Adrenal gland (tissue), 12 donors: ENCODE data around the gene ZNF593OS. TPM values are rescaled to one million over a fixed set of nuclear protein-coding genes. Genes with fewer than 3 reads are reported as not detected.

Source experiments
- DNase-seq, 7 donors: peaks; one replicate each; pipeline ENCODE4 v3.0.0-alpha.2; 2019 to 2020
- H3K27ac ChIP-seq, 5 donors: fragments of 200-600 bp; sonication (generic) in 4 of 5; 1 replicate in 3 of 5; 2 replicates in 2 of 5; pipeline versions ENCODE4 v1.5.1 to v1.8.0; 2016 to 2020; ENCODE audit warnings: mild to moderate bottlenecking in 1 of 5
- H3K27me3 ChIP-seq: fragments of 200-600 bp; 2 replicates; pipeline ENCODE4 v1.8.0; 2021
- H3K36me3 ChIP-seq, 2 donors: fragments of 200-600 bp; replicated peaks in 1 of 2; 1 replicate in 1 of 2; 2 replicates in 1 of 2; pipeline versions ENCODE4 v1.5.1 to v1.8.0; 2018 to 2022
- H3K4me1 ChIP-seq, 2 donors: fragments of 200-600 bp; replicated peaks in 1 of 2; 1 replicate in 1 of 2; 2 replicates in 1 of 2; pipeline versions ENCODE4 v1.5.1 to v1.8.0; 2018 to 2021
- H3K4me3 ChIP-seq, 4 donors: fragments of 200-600 bp; sonication (generic) in 3 of 4; one replicate each; pipeline ENCODE4 v1.5.1; 2016 to 2018
- H3K9me3 ChIP-seq, 3 donors: fragments of 200-600 bp; sonication (generic) in 1 of 3; replicated peaks in 1 of 3; 1 replicate in 2 of 3; 2 replicates in 1 of 3; pipeline versions ENCODE4 v1.5.1 to v1.8.0; 2016 to 2021
- POLR2A ChIP-seq, 2 donors: fragments of 450-650 bp; IDR thresholded peaks; one replicate each; pipeline ENCODE4 v1.6.1; 2017; ENCODE audit warnings: antibody characterized with exemption in 2 of 2, mild to moderate bottlenecking in 2 of 2, moderate library complexity in 1 of 2
- WGBS, 4 donors: extraction: QIAGEN DNeasy Blood & Tissue Kit in 2 of 4; methylation state at CpG; one replicate each; pipeline versions ENCODE4 v1.1.5 to v1.1.7; 2013 to 2017; 5-methylcytosine and 5-hydroxymethylcytosine counted together
- intact Hi-C, 2 donors: fragments of 100-400 bp; cut with DNase I; formaldehyde crosslinking; loops; one replicate each; pipeline versions ENCODE4 v1.14.1 to v1.15.0; 2022 to 2023
- polyA plus RNA-seq, 3 donors: library from polyadenylated mRNA; stranded (reverse); fragments of 200-250 nt in 2 of 3; fragments of 350-450 nt in 1 of 3; fragmentation: Illumina TruSeq in 1 of 3; extraction: RNeasy Lipid Tissue Mini Kit (QIAGEN cat#74804) in 1 of 3; gene quantifications; one replicate each; pipeline ENCODE4 v1.2.3, GENCODE V29; 2013 to 2014
- total RNA-seq, 9 donors: library from RNA; depleted of rRNA in 4 of 9; stranded (reverse); fragments of >200 nt in 4 of 9; fragments of 120-200 nt in 1 of 9; fragmentation: NEBNext Ultra II Directional in 1 of 9; extraction: Animal tissue kit (Norgen Biotek cat#: 25700) in 1 of 9; gene quantifications; one replicate each; pipeline versions ENCODE4 v1.1.0 to v1.2.4, GENCODE V29; 2013 to 2023
- TF ChIP-seq, protein P1 (sequence below), 6 experiments: fragments of 450-650 bp in 4 of 6; fragments of 200-600 bp in 2 of 6; sonication (generic) in 1 of 6; IDR thresholded peaks; 1 replicate in 5 of 6; 2 replicates in 1 of 6; pipeline versions ENCODE4 v1.5.1 to v1.8.0; 2016 to 2021; ENCODE audit warnings: antibody characterized with exemption in 6 of 6, mild to moderate bottlenecking in 2 of 6, moderate library complexity in 1 of 6
- donor health status: healthy with polysubstance abuse.
- donor health status: Bipolar disorder and iron deficiency.
- donor health status: DM: yes; HTN: yes; CAD: no.
- donor health status: DM: no; HTN: no; CAD: no.
- donor health status: DM: no; HTN: no; CAD: no.
- donor health status: DM: yes; HTN: yes; CAD: no.

Gene ZNF593OS
- total and polyA plus RNA-seq, 12 donors: 0.18 to 0.88 TPM; not detected in 10

DNA sequence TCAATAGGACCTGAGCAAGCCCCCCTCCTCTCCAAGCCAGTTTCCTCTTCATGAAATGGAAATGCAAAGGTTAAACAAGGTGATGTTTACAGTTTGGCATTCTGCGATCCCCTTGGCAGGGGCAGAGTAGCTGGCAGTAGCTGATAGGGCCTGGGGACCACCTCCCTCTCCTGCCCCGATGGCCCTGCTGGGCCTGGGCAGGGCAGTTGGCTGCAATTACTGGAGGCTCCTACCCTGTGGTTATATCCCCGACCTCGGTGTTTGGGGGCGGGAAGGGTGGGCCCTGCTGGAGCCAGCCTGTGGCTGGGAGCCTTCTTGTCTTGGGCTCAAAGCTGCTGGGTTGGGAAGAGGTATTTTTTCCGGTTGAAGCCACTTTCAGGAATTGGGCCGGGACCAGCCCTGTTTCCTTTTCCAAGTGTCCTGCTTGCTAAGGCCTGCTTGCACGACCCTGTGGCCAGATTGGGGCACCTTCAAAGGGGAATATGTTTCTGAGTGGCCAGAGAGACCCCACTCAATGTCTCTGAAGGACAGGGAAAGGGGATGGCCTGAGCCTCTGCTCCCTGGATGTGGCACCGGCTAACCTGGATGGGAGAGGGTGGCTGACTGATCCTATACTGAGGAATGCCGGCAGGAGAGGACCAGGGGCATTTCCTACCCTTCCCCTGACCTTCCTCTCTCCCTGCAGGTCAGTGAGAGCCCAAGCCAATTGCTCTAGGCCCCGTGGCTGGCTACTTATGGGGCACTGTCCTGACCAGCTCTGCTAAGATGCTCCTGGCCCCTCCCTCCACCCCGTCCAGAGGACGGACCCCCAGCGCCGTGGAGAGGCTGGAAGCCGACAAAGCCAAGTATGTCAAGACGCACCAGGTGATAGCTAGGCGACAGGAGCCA, 10.9 kb downstream of the ZNF593OS start:
- Histone ChIP-seq H3K27me3 (peaks cover 21% of the 10 kb centered on the region), H3K9me3 (no peaks in the 10 kb centered on the region), H3K4me1 (peaks cover 10 to 15% of the 10 kb centered on the region in 2 donors), H3K4me3 (peak overlapping the region in 1 of 4 donors; percentile 61), H3K27ac (peak overlapping the region in 1 of 5 donors; percentile 14), H3K36me3 (no peaks in the 10 kb centered on the region)
- TF ChIP-seq POLR2A (IDR thresholded peaks at IDR 0.05): no peak
- TF ChIP-seq, protein P1, sequence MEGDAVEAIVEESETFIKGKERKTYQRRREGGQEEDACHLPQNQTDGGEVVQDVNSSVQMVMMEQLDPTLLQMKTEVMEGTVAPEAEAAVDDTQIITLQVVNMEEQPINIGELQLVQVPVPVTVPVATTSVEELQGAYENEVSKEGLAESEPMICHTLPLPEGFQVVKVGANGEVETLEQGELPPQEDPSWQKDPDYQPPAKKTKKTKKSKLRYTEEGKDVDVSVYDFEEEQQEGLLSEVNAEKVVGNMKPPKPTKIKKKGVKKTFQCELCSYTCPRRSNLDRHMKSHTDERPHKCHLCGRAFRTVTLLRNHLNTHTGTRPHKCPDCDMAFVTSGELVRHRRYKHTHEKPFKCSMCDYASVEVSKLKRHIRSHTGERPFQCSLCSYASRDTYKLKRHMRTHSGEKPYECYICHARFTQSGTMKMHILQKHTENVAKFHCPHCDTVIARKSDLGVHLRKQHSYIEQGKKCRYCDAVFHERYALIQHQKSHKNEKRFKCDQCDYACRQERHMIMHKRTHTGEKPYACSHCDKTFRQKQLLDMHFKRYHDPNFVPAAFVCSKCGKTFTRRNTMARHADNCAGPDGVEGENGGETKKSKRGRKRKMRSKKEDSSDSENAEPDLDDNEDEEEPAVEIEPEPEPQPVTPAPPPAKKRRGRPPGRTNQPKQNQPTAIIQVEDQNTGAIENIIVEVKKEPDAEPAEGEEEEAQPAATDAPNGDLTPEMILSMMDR (IDR thresholded peaks at IDR 0.05): no peak
- WGBS, 4 donors: 54 to 78% (median 65%) methylated on average over 7 to 18 of the region's 18 CpGs
- intact Hi-C loops: loop anchor here in 1 of 2 donors (10.0 kb wide), 1 partner anchor 126 kb away; no protein-coding TSS in a partner anchor
- DNase-seq: no peak

DNA sequence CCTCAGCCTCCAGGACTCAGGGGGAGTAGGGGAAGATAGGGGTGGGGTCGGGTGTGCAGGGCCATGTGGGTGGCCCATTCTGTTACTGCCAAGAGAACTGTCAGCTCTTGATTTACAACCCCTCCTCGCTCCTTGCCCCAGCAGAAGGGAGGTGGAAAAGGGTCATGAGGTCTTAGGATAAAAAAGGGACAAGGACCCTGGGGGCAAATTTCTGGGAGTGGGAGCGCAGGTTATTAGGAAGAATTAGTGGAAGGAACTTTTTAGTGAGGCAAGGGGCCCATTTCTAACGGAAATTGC, 11.9 kb downstream of the ZNF593OS start:
- no peaks in the 10 kb centered on the region for H3K9me3 ChIP-seq
- intact Hi-C loops: loop anchor here in 1 of 2 donors (10.0 kb wide), 1 partner anchor 125 kb away; no protein-coding TSS in a partner anchor
- no peaks in the 10 kb centered on the region for H3K36me3 ChIP-seq
- 45 to 62% (median 56%) methylated on average over 4 of the region's 4 CpGs for WGBS, 4 donors
- no peak overlapping the region for H3K27ac ChIP-seq
- peak overlapping the region in 1 of 4 donors; percentile 15 for H3K4me3 ChIP-seq
- H3K27me3 ChIP-seq: peaks cover 21% of the 10 kb centered on the region
- H3K4me1 ChIP-seq: peaks cover 10 to 15% of the 10 kb centered on the region in 2 donors
- DNase-seq: no peak
- TF ChIP-seq, protein P1 (IDR thresholded peaks at IDR 0.05): no peak
- TF ChIP-seq POLR2A (IDR thresholded peaks at IDR 0.05): no peak

DNA sequence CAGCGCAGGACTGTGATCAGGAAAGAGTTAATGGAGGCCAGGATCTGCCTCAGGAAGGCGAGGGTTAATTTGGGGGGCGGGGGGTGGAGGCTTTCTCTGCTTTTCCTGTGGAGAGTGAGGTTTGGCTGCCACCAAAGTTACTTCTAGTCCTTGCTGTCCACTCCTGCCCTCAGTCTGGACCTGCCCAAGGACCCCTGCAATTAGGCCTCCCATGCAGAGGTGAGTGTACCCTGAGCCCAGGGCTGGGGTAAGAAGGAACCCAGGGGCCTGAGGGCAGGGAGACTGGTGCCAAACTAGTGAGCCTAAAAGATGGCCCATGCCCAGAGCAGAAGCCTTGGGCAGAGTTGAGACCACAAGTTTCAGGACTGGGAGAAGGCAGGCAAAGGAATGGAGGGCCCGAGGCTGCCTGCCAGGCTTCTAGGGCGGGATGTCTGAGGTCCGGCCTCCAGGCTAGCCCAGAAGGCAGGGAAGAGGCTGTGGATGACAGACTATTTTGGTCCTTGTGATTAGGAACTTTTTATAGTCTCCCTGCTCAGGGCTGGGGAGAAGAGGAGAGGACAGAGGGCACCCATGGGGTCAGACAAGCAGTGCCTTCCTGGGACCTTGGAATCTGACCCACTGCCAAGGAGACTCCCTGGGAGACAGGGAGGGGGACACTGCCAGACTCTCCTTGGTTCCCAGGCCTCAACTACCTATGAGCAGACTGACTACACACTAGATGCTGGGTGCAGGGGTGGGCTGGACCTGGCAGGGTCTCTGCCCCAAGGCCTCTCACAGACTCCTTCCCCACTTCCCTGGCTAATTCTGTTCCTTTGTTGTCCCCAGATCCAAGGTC, 12.5 kb downstream of the ZNF593OS start, which contains the start of gene FAM110D:
Gene FAM110D, plus strand, starts transcription at position 172 of the 835 bp plus-strand sequence. CDS start 2,213 bp downstream, outside the sequence.
- H3K27me3 ChIP-seq: peaks cover 21% of the 10 kb centered on the region
- H3K4me1 ChIP-seq: peaks cover 10 to 15% of the 10 kb centered on the region in 2 donors
- TF ChIP-seq POLR2A (IDR thresholded peaks at IDR 0.05): no peak
- TF ChIP-seq, protein P1 (IDR thresholded peaks at IDR 0.05): no peak
- H3K9me3 ChIP-seq: no peaks in the 10 kb centered on the region
- H3K36me3 ChIP-seq: no peaks in the 10 kb centered on the region
- WGBS, 4 donors: 43 to 54% (median 48%) methylated on average over 6 of the region's 6 CpGs
- intact Hi-C loops: no loop called here
- DNase-seq: peak in 1 of 7 donors; percentile 5
- peak within 1 kb of the TSS in 1 of 4 donors; percentile 15 for H3K4me3 ChIP-seq
- H3K27ac ChIP-seq: peak within 1 kb of the TSS in 1 of 5 donors; percentile 22
